SK-N-SH treated with all-trans-retinoic acid at 6 μM for 48 hours (cell line): ENCODE data around the gene GGA2.

Experiments used
- ATAC-seq: fragments of 200-7000 bp; cut with Tn5 transposase; 3 replicates; pipeline ENCODE4 v1.9.1; 2020; ENCODE audit warnings: mild to moderate bottlenecking, moderate library complexity
- ARNTL ChIP-seq: fragments of 450-650 bp; formaldehyde crosslinking; IDR thresholded peaks from 2 replicates; pipeline ENCODE4 v1.5.0; 2020; ENCODE audit warnings: low read depth, mild to moderate bottlenecking, moderate library complexity, borderline replicate concordance
- BACH2 ChIP-seq: fragments of 250-450 bp; sonication (Bioruptor Pico); IDR thresholded peaks from 2 replicates; pipeline ENCODE4 v1.9.0; 2021; ENCODE audit warnings: mild to moderate bottlenecking, borderline replicate concordance
- CREB5 ChIP-seq: fragments of 250-450 bp; sonication (Bioruptor Pico); IDR thresholded peaks from 2 replicates; pipeline ENCODE4 v1.5.1; 2020; ENCODE audit warnings: low read depth, mild to moderate bottlenecking, moderate library complexity
- CSDC2 ChIP-seq: fragments of 250-450 bp; sonication (Bioruptor Pico); IDR thresholded peaks from 2 replicates; pipeline ENCODE4 v1.5.0; 2020; ENCODE audit warnings: mild to moderate bottlenecking, moderate library complexity
- CSRNP3 ChIP-seq: fragments of 250-450 bp; sonication (Bioruptor Pico); IDR thresholded peaks from 2 replicates; pipeline ENCODE4 v1.5.1; 2021; ENCODE audit warnings: mild to moderate bottlenecking, moderate library complexity
- ESRRG ChIP-seq: fragments of 250-450 bp; sonication (Bioruptor Pico); IDR thresholded peaks from 2 replicates; pipeline ENCODE4 v1.6.1; 2021; ENCODE audit warnings: mild to moderate bottlenecking
- GLIS3 ChIP-seq: fragments of 250-450 bp; sonication (Bioruptor Pico); IDR thresholded peaks from 2 replicates; pipeline ENCODE4 v1.5.0; 2020; ENCODE audit warnings: mild to moderate bottlenecking, moderate library complexity
- ISL1 ChIP-seq: fragments of 250-450 bp; sonication (Bioruptor Pico); IDR thresholded peaks from 2 replicates; pipeline ENCODE4 v2.1.2; 2022; ENCODE audit warnings: mild to moderate bottlenecking, moderate library complexity
- OSR1 ChIP-seq: fragments of 250-450 bp; sonication (Bioruptor Pico); IDR thresholded peaks from 2 replicates; pipeline ENCODE4 v1.8.0; 2022; ENCODE audit warnings: moderate library complexity, mild to moderate bottlenecking, inconsistent platforms
- PATZ1 ChIP-seq: fragments of 250-450 bp; sonication (Bioruptor Pico); IDR thresholded peaks from 2 replicates; pipeline ENCODE4 v1.8.0; 2020; ENCODE audit warnings: mild to moderate bottlenecking, moderate library complexity, borderline replicate concordance
- PPARA ChIP-seq: fragments of 250-450 bp; sonication (Bioruptor Pico); IDR thresholded peaks from 2 replicates; pipeline ENCODE4 v1.5.0; 2020; ENCODE audit warnings: mild to moderate bottlenecking, borderline replicate concordance
- SNAI2 ChIP-seq: fragments of 250-450 bp; sonication (Bioruptor Pico); IDR thresholded peaks from 2 replicates; pipeline ENCODE4 v1.5.0; 2020; ENCODE audit warnings: mild to moderate bottlenecking, moderate library complexity
- TCF4 ChIP-seq: fragments of 250-450 bp; sonication (Bioruptor Pico); IDR thresholded peaks from 2 replicates; pipeline ENCODE4 v1.8.0; 2021; ENCODE audit warnings: mild to moderate bottlenecking, moderate library complexity, borderline replicate concordance
- TOX ChIP-seq: fragments of 250-450 bp; sonication (Bioruptor Pico); IDR thresholded peaks from 2 replicates; pipeline ENCODE4 v1.8.0; 2021; ENCODE audit warnings: mild to moderate bottlenecking, moderate library complexity, borderline replicate concordance
- TSHZ2 ChIP-seq: fragments of 250-450 bp; sonication (Bioruptor Pico); IDR thresholded peaks from 2 replicates; pipeline ENCODE4 v1.5.0; 2020; ENCODE audit warnings: mild to moderate bottlenecking, moderate library complexity
- ZC3H10 ChIP-seq: fragments of 250-450 bp; sonication (Bioruptor Pico); IDR thresholded peaks from 2 replicates; pipeline ENCODE4 v1.5.1; 2021; ENCODE audit warnings: mild to moderate bottlenecking, moderate library complexity
- ZFP3 ChIP-seq: fragments of 250-450 bp; sonication (Bioruptor Pico); IDR thresholded peaks from 2 replicates; pipeline ENCODE4 v1.5.0; 2020; ENCODE audit warnings: mild to moderate bottlenecking, moderate library complexity
- ZFP30 ChIP-seq: fragments of 450-650 bp; formaldehyde crosslinking; IDR thresholded peaks from 2 replicates; pipeline ENCODE4 v1.5.0; 2022; ENCODE audit warnings: mild to moderate bottlenecking, moderate library complexity
- ZNF565 ChIP-seq: fragments of 450-650 bp; formaldehyde crosslinking; conservative IDR thresholded peaks from 2 replicates; pipeline ENCODE4 v1.5.0; 2020; ENCODE audit warnings: low read depth, mild to moderate bottlenecking, moderate library complexity
- ZNF70 ChIP-seq: fragments of 450-650 bp; formaldehyde crosslinking; IDR thresholded peaks from 2 replicates; pipeline ENCODE4 v1.5.0; 2020; ENCODE audit warnings: mild to moderate bottlenecking, moderate library complexity
- ZNF8 ChIP-seq: fragments of 450-650 bp; formaldehyde crosslinking; IDR thresholded peaks from 2 replicates; pipeline ENCODE4 v1.5.0; 2020; ENCODE audit warnings: mild to moderate bottlenecking, moderate library complexity
- TF ChIP-seq, protein P1 (sequence below): fragments of 250-450 bp; sonication (Bioruptor Pico); IDR thresholded peaks from 2 replicates; pipeline ENCODE4 v1.8.0; 2021; ENCODE audit warnings: low read depth, mild to moderate bottlenecking, moderate library complexity, borderline replicate concordance

Gene GGA2

GRCh38 chr16:23501291-23501690 is 9.0 kb downstream of the GGA2 start:
- ATAC-seq: no peak
- TF ChIP-seq ARNTL (CRISPR knock-in tag) (no peak), TCF4 (CRISPR knock-in tag) (no peak), GLIS3 (no peak), CSDC2 (no peak), ZFP30 (CRISPR knock-in tag) (no peak), ZNF565 (no peak), CSRNP3 (CRISPR knock-in tag) (no peak), ZC3H10 (CRISPR knock-in tag) (no peak), TSHZ2 (no peak), PATZ1 (CRISPR knock-in tag) (no peak), ZNF8 (CRISPR knock-in tag) (no peak), BACH2 (CRISPR knock-in tag) (no peak), TOX (CRISPR knock-in tag) (no peak), ZFP3 (CRISPR knock-in tag) (no peak)
- TF ChIP-seq, protein P1, sequence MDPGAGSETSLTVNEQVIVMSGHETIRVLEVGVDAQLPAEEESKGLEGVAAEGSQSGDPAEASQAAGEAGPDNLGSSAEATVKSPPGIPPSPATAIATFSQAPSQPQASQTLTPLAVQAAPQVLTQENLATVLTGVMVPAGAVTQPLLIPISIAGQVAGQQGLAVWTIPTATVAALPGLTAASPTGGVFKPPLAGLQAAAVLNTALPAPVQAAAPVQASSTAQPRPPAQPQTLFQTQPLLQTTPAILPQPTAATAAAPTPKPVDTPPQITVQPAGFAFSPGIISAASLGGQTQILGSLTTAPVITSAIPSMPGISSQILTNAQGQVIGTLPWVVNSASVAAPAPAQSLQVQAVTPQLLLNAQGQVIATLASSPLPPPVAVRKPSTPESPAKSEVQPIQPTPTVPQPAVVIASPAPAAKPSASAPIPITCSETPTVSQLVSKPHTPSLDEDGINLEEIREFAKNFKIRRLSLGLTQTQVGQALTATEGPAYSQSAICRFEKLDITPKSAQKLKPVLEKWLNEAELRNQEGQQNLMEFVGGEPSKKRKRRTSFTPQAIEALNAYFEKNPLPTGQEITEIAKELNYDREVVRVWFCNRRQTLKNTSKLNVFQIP: no peak

- no peak for TF ChIP-seq TOX (CRISPR knock-in tag)
- no peak for TF ChIP-seq PATZ1 (CRISPR knock-in tag)
- TF ChIP-seq GLIS3: no peak
- no peak for TF ChIP-seq ESRRG (CRISPR knock-in tag)
- no peak for TF ChIP-seq ZNF8 (CRISPR knock-in tag)
- TF ChIP-seq TSHZ2: no peak
- TF ChIP-seq ZFP3 (CRISPR knock-in tag): no peak
- TF ChIP-seq OSR1 (CRISPR knock-in tag): no peak
- no peak for TF ChIP-seq ZNF70 (CRISPR knock-in tag)
- TF ChIP-seq SNAI2 (CRISPR knock-in tag): no peak
- TF ChIP-seq CREB5 (CRISPR knock-in tag): no peak
- no peak for TF ChIP-seq ZNF565
- TF ChIP-seq TCF4 (CRISPR knock-in tag): no peak
- TF ChIP-seq CSRNP3 (CRISPR knock-in tag): no peak
- TF ChIP-seq ISL1: no peak
- TF ChIP-seq PPARA: no peak
- TF ChIP-seq, protein P1: no peak
- no peak for TF ChIP-seq ZC3H10 (CRISPR knock-in tag)
- ATAC-seq: no peak
These were observed 9.4 kb downstream of the GGA2 start for GRCh38 chr16:23500862-23501225.
